ENCODE data around the gene TMEM169.

TMEM169 gene

DNA sequence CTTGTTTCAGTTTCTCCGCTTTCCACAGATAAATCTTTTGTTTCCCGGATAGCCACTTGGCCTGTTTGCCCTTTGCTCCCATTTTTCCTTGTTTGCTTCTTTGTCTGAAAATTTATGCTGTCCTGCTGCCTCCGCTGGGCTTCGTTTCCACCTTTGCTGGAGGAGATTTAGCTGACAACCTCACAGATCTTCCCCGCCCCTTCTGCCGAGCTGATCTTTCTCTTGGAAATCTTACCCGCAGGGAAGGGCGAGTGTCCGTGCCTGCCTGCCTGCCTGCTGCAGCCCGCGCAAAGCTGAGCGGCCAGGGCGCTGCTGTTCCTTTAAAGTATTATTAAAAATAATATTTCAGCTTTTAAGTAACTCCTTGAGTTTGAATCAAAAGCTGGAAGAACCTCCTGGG lies 26.0 kb downstream of the TMEM169 start:
- DNase-seq, result no peak

DNA sequence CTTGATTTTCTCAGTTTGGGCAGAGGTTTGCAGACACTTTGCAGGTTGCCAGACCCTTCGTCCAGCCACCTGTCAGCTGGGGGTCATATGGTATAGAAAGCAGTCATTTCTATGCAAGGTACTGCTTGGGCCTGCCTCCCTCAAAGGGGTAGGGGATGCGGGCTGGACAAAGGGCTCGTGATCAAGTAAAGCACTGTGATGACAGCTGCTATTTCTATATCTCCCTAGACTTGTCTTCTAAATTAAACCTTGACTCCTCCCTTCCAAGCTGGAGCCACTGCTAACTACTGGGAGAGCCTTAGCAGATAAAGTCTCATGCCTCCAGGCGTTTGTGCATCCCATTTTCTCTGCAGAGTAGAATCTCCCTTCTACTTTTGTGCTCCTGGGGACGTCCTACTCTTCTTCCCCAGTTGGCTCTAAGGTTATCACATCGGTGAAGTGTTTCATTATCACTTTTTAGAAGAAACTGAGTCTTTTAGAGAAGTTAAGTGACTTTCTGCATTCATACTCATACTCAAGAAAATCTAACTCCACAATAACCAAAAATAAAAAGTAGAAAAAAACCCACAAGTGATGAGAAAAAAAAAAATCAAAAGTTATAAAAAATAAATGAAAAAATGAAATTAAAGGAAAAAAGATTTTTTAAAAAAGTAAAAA lies 26.7 kb downstream of the TMEM169 start:
- no peak for DNase-seq

DNA sequence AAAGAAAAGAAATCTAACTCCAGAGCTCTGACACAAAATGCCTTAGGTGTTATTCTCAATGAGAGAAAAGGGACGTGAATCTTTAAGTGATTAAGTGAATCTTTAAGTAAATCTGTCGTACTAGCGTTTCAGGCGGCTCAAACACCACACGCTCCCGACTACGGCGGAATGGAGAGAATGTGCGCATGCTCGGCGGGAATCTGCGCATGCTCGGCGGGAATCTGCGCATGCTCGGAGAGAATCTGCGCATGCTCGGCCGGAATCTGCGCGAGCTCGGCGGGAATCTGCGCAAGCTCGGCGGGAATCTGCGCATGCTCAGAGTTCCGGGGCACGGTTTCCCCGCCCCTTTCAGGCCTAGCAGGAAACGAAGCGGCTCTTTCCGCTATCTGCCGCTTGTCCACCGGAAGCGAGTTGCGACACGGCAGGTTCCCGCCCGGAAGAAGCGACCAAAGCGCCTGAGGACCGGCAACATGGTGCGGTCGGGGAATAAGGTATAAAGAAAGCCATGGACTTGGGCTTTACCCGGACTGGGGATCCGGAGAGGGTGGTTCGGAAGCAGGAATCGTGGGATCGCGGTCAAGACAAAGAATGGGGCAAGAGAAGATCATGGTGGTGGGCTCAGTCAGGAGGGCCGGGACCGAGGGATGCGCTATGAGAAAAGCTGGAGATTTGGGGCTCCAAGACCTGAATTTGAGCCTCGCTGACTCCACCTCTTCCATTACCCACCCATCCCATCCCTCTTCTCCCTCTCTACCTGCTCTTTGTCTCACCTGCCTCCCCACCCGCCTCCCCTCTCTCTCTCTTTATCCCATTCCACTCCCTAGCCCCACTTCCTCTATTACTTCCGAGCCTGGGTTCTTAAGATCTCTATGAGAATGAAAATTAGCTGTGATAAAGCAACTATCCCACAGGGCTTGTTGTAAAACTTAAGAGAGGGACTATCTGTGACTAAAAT lies 27.5 kb downstream of the TMEM169 start, which contains the start of gene XRCC5:
Gene XRCC5 (plus strand): TSS at position 382 of the 955 bp plus-strand sequence. CDS start 89 bp downstream, at position 471.
- peak; percentile 86 for DNase-seq

DNA sequence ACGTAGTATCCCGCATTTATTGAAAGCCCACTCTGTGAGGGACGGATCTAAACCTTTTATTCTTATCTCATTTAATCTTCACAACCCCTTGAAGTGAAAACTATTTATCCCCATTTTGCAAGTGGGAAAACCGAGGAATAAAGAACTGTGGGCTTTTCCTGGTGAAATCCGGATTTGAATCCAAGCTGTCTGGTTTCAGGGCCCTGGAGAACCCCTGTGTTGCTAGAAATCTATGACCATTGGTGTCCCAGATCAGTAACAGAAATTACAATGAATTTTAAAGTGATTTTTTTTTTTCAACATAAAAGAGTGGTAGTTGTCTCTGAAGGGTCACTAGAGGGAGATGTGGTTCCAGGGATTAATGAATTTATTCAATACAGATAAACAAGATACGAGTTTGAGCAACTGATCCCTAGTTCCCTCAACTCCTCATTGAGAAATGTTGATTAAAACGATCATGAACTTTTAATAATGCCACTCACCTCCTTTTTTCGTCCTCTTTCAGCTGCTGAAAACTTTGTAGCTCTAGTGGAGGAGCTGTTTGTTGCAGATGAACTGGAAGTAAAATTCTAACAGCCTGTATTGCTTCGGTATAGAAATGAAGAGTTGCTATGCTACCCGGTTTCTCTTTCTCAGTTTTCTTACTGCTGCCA lies 28.4 kb downstream of the TMEM169 start:
- DNase-seq, result no peak

DNA sequence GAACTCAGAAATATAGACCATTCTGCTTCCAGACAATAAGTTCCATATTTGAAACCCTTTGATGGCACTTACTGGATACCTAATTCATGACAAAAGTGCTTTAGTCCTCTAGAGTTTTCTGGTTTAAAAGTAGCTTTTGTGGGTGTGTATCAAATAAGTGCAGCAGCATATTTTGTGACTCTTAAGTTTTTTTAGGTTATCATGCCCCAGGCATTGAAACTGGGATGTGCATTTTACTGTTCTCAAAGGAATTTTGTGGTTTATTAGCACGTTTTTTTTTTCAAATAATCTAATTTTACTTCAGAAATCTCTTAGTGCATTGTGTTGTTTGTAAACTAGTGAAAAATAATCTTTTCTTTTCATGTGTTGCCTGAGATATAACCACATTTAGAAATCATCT lies 28.9 kb downstream of the TMEM169 start:
- no peak for DNase-seq

DNA sequence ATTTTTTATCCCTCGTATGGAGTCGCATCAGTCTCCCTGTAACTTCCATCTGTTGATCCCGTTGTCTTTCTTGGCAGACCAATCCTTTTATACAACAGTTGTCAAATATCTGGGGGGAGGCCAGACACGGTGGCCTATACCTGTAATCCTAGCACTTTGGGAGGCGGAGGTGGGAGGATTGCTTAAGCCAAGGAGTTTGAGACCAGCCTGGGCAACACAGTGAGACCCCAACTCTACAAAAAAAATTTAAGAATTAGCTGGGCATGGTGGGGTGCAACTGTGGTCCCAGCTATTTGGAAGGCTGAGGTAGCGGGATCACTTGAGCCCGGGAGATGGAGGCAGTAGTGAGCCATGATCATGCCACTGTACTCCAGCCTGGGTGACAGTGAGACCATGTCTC lies 29.4 kb downstream of the TMEM169 start:
- DNase-seq, result no peak

DNA sequence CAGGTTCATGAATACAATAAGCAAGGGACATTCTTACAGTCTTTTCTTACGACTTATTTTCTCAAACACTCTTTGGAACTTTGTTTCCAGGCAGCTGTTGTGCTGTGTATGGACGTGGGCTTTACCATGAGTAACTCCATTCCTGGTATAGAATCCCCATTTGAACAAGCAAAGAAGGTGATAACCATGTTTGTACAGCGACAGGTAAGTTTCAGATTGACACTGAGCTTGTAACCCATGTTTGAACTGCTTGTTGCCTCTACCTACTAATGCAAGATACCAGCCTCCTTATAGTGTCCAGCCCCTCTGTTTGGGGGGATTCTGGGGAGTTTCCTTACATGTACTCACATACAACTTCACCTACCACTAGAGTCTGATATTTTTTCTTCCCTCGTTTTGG lies 31.2 kb downstream of the TMEM169 start:
- no peak for DNase-seq

DNA sequence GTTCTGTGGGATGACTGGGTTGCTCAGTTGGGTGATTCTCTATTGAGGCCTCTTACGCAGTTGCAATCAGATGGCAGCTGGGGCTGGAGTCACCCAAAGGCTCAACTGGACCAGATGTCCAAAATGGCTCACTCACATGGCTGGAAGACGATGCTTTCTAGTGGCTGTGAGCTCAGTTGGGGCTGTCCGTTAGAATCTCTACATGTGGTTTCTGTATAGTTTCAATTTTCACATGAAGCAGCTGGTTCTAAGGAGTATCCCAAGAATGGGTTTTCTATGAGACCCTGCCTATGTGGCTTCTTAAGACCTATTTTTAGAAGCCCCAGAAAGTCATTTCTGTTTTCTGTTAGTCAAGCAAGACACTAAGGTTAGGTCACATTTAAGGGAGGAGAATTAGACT lies 31.9 kb downstream of the TMEM169 start:
- no peak for DNase-seq

DNA sequence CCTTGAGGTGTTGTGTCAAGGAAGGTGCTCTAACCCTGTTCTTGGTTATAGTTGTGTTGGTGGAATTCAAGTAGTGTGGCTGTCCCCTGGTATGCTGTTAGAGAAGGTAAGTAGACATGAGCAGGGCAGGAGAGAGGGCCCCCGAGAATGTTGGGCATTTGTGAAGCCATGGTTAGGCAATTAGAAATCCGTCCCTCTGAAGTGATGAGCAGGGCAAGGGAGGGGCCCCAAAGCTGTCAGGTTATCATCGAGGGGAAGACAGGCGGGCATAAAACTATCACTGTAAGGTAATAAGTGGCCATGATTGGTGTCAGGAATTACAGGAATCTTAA lies 32.6 kb downstream of the TMEM169 start:
- DNase-seq, result no peak

DNA sequence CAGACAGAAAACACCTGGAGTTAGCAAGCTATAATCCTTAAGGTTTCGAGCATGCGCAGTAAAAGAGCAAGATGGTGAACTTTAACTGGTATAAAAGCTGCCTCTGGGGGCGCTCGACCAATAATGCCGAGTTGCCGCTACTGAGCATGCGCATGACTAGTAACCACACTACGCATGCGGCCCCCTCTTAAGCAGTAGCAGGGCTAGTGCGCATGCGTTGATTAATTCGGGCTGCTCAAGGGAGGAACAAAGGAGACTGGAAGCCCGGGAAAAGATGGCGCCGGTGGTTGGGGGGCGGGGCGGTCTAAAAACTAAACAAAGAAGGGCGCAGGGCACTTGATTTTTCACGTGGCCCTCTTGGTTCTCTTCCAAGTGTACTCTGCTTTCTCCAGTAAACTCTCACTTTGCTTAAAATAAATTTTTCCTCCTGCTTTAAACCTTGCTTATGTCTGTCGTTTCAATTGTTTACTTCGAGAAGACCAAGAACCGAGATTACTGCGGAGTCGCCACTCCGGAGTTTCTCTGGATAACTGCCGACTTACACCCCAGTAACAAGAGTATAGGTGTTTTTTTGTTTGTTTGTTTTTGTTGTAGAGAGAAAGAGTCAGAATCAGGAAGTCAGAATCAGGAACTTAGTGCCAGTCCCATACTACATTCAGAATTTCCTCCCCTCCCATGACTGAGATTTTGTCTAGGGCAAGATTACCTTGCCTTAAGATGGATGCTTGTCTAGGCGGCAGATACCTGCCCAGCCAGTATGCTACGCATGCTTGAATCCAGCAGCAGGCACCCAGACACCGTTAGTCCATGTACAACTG lies 33.2 kb downstream of the TMEM169 start:
- DNase-seq, result peak; percentile 47

DNA sequence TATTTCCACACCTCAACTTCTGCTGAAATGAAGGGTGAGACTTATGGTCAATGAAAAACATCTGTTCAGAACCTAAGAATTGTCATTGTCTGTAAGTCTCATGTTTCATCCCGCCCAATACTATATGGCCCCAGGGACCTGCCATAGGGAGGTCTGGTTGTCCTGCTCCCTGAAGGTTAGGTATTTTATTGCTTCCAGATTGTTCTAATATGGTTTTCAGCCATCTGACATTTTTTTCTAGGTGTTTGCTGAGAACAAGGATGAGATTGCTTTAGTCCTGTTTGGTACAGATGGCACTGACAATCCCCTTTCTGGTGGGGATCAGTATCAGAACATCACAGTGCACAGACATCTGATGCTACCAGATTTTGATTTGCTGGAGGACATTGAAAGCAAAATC lies 34.7 kb downstream of the TMEM169 start:
- DNase-seq, result no peak

DNA sequence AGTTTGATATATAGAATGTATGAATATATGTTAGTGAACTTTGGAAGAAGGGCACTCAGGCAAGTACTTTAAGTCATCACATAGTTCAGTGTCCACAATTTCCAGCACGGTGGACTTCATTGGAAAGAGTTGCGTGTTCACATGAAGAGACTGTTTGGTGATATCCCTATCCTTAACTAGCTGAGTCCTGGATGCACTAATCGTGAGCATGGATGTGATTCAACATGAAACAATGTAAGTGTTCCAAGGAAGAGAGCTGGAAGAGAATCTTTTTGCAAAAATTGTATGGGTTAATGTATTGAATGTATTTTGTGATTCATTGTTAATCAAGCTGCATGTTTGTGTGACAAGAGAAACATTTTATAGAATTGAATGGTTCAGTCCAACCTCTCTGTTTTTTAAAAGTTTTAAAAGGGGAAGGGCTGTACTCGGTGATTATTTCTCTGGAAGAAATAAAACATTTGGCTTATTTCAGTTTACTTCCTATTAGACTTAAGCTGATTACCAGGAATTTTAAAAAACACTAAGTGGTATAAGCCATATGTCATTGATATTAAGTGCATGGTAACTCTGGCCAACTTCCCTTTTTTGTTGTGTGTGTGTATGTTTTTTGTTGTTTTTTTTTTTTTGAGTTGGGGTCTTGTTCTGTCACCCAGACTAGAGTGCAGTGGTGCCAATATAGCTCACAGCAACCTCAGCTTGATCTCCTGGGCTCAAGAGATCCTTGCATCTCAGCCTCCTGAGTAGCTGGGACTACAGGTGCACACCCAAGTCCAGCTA lies 36.0 kb downstream of the TMEM169 start:
- DNase-seq, result no peak

DNA sequence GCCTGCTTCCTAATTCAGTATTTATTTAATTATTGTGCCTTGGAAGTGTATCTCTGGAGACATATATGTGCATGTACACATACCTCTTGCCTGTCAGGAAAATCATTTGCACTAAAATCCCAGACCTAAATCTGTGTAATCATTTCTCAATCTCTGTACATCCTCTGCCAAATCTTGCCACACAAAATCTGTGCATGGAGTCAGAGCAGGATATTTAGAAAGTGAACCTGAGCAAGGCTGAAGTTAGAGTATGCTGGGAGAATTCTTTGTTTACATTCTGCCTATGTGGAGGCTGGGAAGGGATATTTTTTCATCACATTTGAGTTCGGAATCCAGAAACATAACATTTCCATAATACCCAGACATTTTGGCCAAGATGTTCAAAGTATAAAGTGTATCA lies 36.8 kb downstream of the TMEM169 start:
- no peak for DNase-seq

DNA sequence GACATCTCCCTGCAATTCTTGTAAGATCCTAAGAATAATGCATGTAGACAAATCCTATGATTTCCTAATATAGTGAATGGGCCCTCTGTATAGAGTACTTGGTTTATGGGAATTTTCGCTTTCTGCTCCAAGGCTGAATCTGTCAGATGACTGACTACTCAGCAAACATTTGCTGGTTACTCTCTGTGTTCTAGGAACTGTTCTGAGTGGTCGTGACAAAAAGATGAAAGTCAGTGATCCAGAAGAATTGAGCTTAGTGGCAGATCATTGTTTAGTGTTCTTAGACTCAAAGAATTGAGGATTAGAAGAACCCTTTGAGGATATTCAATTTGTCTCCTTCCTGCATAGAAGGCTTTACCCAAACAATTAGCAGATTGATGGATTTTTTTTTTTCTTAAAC lies 37.4 kb downstream of the TMEM169 start:
- no peak for DNase-seq

DNA sequence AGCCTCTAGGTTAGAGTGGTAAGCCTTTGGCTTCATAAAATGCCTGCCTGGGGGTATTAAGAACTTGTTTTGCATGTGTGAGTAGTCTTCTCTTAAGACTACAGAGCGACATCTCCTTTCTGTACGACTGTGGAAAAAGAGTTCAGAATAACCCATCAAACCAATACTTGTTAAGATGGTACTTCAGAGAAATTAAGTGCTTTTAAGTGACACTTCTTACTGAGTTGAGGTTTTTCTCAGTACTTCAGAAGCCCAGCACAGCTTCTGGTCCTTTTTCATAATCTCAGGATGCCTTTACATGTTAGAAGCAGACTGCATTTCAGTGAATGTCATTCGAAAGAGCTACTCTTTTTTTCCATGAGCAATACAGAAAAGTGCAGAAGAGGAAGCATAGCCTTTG lies 38.3 kb downstream of the TMEM169 start:
- DNase-seq, result no peak

DNA sequence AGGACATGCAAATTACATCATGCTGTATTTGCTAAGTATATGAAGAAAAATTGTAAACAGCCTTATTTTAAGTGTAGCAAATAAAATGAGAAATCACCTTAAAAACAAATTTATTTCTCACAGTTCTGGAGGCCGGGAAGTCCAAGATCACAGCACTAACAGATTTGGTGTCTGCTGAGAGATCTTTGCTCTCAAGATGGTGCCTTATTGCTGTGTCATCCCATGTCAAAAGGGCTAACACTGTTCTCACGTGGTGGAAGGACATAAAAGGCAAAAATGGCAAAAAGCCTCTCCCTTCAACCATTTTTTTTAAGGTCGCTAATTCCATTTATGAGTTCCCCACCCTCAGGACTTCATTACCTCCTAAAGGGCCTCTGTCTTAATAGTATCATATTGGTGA lies 39.5 kb downstream of the TMEM169 start:
- DNase-seq, result no peak

DNA sequence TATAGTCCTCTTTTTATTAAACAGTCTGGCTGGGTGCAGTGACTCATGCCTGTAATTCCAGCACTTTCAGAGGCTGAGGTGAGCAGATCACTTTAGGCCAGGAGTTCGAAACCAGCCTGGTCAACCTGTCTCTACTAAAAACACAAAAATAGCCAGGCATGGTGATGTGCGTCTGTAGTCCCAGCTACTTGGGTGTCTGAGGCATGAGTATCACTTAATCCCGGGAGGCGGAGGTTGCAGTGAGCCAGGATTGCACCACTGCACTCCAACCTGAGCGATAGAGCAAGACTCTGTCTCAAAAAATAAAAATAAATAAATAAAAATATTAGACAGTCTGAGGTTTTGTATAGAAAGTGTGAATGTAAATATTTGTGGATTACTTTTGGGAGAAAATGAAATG lies 45.2 kb downstream of the TMEM169 start:
- no peak for DNase-seq

DNA sequence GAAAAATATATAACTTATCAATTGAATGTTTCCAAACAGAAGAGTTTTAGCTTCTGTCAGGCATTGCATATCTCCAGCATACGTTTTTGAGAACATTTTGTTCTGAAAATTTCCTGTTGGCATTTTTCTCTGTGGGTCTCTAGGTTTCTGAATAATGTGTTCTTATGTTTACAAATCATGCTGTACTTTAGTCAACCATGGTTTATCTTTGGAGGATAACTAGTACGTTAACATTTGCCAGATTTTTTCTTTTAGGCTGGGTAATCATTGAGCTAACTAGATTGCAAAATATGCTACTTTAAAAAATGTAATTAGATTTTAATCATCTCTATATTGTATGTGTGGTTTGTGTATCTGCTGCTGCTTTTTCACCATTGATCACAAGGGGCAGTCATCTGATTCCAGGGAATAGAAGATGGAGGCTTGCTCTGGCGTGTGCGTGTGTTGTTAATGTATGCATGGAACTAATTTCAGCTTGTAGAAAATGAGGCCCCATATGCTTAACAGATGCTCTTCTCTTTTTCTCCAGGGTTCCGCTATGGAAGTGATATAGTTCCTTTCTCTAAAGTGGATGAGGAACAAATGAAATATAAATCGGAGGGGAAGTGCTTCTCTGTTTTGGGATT lies 48.7 kb downstream of the TMEM169 start:
- no peak for DNase-seq

DNA sequence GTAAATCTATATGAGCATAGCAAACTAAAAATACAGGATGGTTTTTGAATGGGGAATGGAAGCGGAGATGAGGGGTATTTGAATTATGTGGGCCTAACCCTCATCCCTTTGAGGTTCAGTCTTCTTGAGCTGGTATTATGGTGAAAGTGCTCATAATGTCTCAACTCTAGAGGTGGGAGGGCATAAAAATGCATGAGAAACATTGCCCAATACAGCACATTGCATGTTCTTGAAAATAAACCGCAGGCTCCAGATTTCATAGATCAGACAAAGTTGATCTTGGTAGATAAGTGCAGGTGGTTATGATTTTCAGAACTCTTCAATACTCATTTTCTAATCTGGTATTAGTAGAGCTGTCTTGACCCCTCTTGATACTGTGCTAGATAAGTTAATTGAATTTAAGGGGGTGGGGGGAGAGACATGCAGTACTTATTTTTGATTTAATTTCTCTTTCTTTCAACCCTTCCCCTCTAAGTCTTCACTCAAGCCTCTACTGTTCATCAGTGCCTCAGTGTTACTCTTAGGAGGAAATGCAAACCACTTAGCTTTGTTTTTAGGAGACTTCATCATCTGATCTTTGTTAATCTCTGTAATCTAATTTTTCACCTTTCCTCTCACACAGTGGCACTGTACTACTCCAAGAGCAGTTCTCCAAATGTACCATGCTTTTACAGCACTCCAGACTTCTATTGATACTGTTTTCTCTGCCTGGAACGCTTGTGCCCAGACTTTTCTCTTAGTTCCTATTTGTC lies 49.6 kb downstream of the TMEM169 start:
- DNase-seq, result no peak

DNA sequence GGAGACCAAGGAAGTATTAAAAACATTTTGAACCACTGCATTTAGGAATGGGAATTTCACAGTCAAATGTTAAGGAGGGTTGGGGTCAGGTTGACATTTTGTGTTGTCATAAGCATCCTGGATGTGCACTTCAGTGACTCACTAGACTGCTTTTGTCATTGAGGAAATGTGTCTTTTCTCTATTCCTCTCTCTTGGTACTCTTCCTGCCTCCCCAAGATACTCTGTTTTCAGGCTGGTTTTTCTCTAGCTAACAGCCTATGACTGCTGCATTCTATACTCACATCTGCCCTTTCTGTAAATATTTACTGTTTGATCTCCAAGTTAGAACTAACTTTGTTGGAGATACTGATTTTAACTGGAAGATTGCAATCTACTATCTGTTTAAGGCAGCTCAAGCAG lies 50.9 kb downstream of the TMEM169 start:
- DNase-seq, result no peak

DNA sequence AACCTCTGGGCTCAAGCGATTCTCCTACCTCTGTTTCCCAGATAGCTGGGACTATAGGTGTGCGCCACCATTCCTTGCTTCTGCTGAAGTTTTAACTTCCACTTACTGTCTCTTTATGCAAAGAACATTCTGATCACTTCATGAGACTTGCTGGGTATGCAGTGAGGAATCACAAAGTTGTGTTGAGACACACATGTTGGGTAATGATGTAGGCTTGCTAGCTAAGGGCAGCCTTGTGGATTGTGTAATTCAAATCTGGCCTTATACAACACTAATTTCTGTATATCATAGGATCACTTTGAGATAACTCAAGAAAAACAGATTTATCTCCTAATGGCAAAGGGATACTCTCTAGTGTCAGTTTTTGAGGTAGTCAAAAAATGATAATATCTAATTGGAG lies 51.7 kb downstream of the TMEM169 start:
- DNase-seq, result no peak

Measured in activated gamma-delta T cell (primary cell).